GM12892 (cell line): ENCODE data around the gene BEX2.

Source experiments
- POLR2A ChIP-seq: IDR thresholded peaks from 2 replicates; pipeline ENCODE4 v1.6.1; 2011; ENCODE audit warnings: low read depth, low read length, control low read depth
- POLR2AphosphoS5 ChIP-seq: IDR thresholded peaks from 2 replicates; pipeline ENCODE4 v1.6.1; 2011; ENCODE audit warnings: low read depth, low read length, control low read depth

DNA sequence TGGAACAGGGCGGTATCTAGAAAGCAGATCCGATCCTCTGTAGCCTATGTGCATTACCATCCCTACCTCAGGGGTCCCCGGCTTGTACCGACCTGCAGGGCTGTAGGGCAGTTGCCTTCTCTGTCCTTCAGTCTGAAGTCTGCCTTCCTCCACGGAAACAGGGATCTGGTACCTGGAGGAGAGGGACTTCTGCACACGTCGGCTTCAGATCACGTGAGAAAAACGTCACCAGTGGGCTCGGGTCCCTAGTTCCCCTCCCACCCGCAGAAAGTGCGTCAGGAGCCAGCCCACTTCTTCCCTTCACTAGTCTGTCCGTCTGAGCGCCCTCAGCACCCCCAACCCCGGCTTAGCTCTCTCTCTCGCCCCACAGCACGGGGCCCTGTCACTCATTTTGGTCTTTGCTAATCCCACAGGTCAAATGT is 34.2 kb downstream of the BEX2 start, which contains the start of gene TCEAL5:
- TF ChIP-seq POLR2AphosphoS5 (no peak), POLR2A (no peak)
